ENCODE measurements around the gene SORCS2.

Gene SORCS2

DNA sequence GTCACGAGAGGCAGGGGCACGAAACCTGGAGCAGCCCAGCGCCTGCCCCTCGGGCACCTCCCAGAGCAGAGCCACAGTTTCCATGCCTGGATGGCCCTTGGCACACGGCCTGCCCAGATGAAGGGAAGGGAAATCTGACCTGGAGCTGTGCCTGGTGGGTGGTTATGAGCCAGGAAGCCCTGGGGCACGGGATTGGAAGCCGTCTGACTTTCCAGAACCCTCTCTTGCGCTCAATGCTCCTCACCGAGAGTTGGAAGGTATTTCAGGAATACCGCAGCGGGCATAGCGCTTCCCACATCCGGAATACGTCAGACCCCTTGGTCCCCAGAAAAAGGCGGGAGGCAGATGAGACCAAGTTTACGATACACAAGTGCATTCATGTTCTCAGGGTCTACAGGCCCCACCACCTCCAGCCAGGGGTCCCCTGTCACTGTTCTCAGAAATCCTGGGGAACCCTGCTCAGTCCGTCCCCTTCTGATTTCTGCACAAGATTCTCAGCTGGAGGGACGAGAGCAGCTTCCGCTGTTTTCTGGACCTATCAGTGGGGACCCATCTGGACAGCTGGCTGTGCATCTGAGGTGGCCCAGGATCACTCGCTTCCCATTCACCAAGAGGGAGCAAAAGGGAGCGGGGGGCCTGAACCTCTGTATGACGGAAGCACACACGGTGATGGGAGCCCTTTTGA is 574.5 kb downstream of the SORCS2 start:
- no peak for TF ChIP-seq SIN3A (IDR thresholded peaks at IDR 0.05; ENCODE audit: borderline replicate concordance, insufficient read depth, low read length)
- no peak for TF ChIP-seq TAF1 (IDR thresholded peaks at IDR 0.05; ENCODE audit: borderline replicate concordance, insufficient read depth, low read length)
- no peak for TF ChIP-seq FOXP2 (optimal IDR thresholded peaks at IDR 0.05; ENCODE audit: borderline replicate concordance, extremely low read depth, extremely low read length, insufficient read depth)
- no peak for TF ChIP-seq POLR2AphosphoS5 (IDR thresholded peaks at IDR 0.05; ENCODE audit: low read depth, low read length)
- TF ChIP-seq REST (IDR thresholded peaks at IDR 0.05; ENCODE audit: insufficient read depth in 1 of 2, low read depth in 2 of 2, low read length in 2 of 2), result no peak

DNA sequence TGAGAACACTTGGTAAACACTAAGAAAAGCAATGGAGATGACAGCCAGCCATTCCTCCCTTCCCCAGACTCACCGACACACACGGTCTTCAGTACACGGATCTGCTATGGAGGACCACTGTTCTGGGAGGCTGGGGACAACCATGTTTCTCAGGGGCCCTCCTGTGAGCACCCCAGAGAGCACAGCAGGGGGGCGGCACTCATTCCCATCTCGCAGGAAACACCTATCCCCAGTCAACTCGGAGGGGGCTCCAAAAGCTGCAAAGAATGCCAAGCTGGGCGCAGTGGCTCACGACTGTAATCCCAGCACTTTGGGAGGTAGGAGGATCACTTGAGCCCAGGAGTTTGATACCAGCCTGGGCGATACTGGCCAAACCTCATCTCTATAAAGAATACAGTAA is 575.2 kb downstream of the SORCS2 start:
- TF ChIP-seq POLR2AphosphoS5 (IDR thresholded peaks at IDR 0.05; ENCODE audit: low read depth, low read length), result no peak
- no peak for TF ChIP-seq REST (IDR thresholded peaks at IDR 0.05; ENCODE audit: insufficient read depth in 1 of 2, low read depth in 2 of 2, low read length in 2 of 2)

DNA sequence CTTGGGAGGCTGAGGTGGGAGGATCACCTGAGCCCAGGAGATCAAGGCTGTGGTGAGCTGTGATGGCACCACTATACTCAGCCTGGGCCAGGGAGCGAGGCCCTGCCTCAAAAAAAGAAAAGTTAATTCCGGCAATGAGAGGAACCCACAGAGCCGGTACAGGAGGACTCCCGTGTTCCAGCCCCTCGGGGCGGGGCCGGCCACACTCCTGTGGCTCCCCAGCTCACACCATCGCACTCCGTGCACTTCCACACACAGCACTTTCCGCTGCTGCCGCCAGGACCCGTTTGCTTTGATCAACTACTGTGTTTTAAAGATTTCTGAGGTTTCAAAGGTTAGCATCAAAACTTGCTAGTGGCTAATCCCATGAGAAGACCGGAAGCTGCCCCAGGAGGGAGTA is 575.6 kb downstream of the SORCS2 start:
- TF ChIP-seq FOXP2 (optimal IDR thresholded peaks at IDR 0.05; ENCODE audit: borderline replicate concordance, extremely low read depth, extremely low read length, insufficient read depth), result no peak
- TF ChIP-seq REST (IDR thresholded peaks at IDR 0.05; ENCODE audit: insufficient read depth in 1 of 2, low read depth in 2 of 2, low read length in 2 of 2), result no peak
- no peak for TF ChIP-seq TAF1 (IDR thresholded peaks at IDR 0.05; ENCODE audit: borderline replicate concordance, insufficient read depth, low read length)
- no peak for TF ChIP-seq SIN3A (IDR thresholded peaks at IDR 0.05; ENCODE audit: borderline replicate concordance, insufficient read depth, low read length)

GRCh38 chr4:7768736-7769135 is 576.4 kb downstream of the SORCS2 start:
- TF ChIP-seq FOXP2 (optimal IDR thresholded peaks at IDR 0.05; ENCODE audit: borderline replicate concordance, extremely low read depth, extremely low read length, insufficient read depth), result no peak
- TF ChIP-seq TAF1 (IDR thresholded peaks at IDR 0.05; ENCODE audit: borderline replicate concordance, insufficient read depth, low read length), result no peak
- TF ChIP-seq POLR2AphosphoS5 (IDR thresholded peaks at IDR 0.05; ENCODE audit: low read depth, low read length), result no peak
- no peak for TF ChIP-seq SIN3A (IDR thresholded peaks at IDR 0.05; ENCODE audit: borderline replicate concordance, insufficient read depth, low read length)
- TF ChIP-seq REST (IDR thresholded peaks at IDR 0.05; ENCODE audit: insufficient read depth in 1 of 2, low read depth in 2 of 2, low read length in 2 of 2), result no peak

All from PFSK-1 (cell line).